HG03571 (cell line): ENCODE data around the gene FAM53A.
"Not testable (repeated sequence)": the region's sequence is repeated elsewhere in the genome, so short reads cannot be mapped to it uniquely, and the experiment has no call there.

Experiments
- ATAC-seq: cut with Tn5 transposase; IDR thresholded peaks from one replicate; pipeline ENCODE4 v1.9.1; 2021; ENCODE audit not compliant: unreplicated experiment

Gene FAM53A

GRCh38 chr4:1640716-1641503 is 43.2 kb downstream of the FAM53A start:
- not testable (repeated sequence) for ATAC-seq

DNA sequence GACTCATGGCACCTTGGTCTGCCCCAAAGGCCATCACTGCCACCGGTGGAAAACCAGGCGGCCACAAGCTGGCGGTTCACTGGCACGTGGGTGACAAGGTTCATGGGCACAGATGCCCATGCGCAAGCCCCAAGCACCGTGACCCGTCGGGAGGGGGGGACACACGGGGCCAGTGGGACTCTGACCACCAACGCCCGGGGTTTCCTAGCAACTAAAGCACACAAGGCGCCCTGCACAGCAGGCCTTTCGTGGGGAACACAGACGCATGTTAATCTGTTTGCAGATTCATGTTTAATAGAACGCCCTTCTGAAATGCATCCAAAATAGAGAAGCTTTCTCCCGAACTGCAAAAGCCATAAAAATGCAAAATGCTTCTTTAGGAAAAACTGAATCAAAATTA is 43.9 kb downstream of the FAM53A start:
- ATAC-seq = no peak

DNA sequence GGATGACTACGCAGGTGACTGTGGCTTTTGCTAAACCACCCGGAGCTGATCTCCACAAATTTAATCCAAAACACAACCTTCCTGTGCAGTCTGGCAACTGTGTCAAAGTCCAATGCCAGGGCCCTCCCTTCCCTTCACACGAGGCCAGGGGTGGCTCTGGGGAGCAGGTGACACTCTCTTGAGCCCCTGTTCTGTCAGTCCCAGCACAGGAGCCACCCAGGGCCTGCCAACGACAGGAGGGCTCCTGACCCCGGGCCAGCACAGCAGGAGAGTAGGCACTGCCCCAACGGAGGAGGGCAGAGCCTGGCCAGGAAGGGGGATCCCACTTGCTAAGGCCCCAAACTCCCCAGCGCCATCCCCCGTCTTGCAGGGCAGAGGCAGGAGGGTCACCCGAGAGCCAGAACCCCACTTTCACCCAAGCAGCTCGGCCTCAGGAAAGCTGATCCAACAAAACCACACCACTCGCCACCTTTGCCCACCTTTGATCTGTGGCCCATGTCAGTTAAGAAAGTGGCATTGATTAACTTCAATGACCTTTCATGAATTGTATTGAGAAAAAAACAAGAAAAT is 44.7 kb downstream of the FAM53A start:
- no peak for ATAC-seq

- ATAC-seq = no peak
Observed at GRCh38 chr4:1638873-1639272, 45.2 kb downstream of the FAM53A start.

GRCh38 chr4:1638272-1638598 is 45.9 kb downstream of the FAM53A start:
- no peak for ATAC-seq

DNA sequence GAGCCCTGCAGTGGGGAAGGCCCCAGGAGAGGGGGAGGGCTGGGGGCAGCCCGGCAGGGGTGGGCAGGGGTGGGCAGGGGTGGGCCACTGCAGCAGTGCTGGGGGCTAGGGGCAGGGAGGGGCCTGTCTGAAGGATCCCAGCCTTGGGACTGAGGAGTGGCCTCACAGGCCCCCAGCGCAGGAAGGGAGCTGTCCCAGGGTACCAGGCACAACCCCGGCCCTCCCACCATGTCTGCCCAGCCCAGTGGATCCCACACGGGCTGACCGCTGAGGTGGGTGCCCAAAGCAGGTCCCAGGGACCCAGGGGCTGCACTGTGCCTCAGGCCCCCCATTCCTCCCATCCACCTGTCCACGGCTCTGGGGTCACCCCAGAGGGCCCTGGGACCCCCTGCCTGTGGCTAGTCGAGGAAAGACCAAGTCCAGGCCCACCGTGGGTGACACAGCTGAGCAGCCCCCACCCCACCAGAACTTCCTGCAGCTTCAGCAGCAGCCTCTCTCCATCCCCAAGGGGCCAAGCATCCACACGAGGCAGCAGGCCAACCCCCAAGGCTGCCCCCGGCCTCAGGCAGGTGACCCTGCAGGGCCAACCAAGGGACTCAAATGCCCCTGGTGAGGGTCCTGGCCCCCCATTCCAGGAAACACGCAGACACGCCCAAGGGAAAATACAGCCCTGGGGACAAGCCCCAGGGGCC is 46.4 kb downstream of the FAM53A start:
- no peak for ATAC-seq

DNA sequence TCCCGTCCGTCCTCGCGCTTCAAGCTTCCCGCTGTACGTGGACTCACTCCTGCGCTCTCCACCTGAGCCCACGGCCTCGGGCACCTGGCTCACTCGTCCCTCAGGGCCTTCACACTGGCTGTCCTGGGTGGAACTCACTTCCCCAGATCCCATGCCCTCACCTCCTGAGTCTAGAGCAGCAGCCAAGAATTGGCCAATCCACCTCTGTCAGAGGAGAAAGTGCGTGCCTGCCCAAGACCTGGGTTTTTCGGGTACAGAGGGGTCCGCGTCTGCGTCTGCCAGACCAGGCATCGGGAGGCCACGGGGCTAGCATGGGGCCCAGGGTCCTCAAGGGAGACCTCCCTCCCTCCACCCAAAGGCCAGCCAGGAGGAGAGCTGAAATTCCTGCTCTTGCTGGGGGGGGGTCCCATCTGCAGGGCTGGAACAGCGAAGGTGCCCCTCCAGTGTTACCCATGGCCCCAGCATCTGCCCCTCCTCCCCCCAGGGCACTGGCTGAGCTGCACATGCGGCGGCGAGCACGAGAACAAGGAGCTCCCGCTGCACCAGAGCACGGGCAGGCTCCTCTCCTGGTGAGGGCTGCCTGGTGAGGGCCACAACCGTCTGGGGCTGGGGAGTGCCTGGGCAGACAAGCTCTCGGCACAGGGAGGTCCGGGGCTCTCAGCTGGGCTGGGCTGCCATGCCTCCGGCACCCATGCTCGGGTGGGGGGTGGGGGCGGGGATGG is 47.5 kb downstream of the FAM53A start:
- no peak for ATAC-seq

- no peak for ATAC-seq
Observed at GRCh38 chr4:1635464-1635863, 48.6 kb downstream of the FAM53A start.

DNA sequence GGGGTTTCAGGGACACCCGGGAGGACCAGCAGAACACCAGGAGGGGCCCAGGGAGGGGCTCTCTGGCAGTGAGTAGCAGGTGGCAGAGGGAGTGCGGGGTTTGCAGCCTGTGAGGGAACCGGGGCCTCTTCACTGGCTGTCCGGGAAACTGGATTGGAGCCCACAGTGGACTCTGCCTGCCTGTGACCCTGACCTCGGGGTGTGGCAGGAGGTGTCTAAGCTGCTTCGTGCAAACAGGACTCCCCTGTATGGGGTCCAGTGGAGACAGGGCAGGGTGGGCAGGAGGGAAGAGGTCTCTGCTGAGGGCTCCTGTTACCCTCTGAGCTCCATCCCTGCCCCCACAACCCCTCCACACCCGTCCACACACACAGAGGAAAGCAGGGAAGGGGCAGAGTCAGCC is 50.1 kb downstream of the FAM53A start:
- ATAC-seq = no peak

DNA sequence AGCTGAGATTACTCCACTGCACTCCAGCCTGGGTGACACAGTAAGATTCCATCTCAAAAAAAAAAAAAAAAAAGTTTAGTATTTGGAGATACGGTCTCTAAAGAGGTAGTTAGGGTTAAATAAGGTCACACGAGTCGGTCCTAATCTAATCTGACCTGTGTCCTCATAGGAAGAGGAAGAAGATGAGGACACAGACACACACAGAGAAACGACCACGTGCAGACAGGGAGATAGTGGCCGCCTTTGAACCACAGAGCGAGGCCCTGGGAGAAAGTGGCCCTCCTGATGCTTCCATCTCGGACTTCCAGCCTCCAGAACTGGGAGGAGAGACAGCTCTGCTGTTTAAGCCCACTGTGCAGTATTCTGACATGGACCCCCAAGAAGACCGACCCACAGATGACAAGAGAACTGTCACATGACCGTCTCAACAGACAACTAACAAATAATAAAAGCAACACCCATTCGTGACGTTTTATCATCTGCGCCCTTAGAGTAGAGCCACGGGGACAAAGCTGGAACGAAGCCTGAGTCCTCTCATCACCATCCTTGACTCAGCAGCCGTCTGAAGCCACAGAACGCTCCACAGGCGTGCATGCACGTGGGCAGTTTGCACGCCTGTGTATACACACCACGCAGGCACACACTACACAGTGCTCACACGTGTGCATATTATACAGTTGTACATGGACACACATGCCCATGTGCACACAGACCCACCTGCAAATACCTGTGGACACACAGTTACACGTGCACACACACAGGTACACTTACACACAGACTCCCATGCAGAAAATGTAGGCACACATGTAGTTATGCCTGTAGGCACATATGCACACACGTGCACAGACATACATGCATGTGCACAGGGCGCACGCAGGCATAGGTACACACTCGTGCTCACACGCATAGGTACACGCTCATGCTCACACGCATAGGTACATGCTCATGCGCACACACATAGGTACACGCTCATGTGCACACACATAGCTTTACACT is 51.7 kb downstream of the FAM53A start:
- ATAC-seq = no peak

DNA sequence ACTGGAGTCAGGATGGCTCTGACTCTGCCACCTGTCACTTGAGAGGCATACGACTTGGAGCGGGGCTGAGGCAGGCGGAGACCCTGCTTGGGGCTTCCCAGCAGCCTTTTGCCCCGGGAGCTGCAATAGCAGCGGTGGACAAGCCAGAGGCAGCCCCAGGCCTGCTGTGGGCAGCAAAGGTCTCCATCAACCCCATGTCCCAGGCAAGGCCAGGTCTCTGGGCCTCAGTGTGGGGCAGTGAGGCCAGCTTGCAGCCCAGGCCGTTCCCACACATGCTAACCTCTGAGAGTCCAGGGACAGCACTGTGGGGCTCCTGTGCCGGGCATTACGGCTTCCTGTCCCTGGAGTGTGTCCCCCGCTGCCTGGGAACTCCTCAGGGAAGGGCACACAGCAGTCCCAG is 53.0 kb downstream of the FAM53A start:
- ATAC-seq = no peak

GRCh38 chr4:1630266-1630665 is 53.8 kb downstream of the FAM53A start:
- ATAC-seq = no peak

- no peak for ATAC-seq
Observed at GRCh38 chr4:1629699-1630083, 54.4 kb downstream of the FAM53A start.

GRCh38 chr4:1628892-1629698 is 55.0 kb downstream of the FAM53A start:
- ATAC-seq = no peak

DNA sequence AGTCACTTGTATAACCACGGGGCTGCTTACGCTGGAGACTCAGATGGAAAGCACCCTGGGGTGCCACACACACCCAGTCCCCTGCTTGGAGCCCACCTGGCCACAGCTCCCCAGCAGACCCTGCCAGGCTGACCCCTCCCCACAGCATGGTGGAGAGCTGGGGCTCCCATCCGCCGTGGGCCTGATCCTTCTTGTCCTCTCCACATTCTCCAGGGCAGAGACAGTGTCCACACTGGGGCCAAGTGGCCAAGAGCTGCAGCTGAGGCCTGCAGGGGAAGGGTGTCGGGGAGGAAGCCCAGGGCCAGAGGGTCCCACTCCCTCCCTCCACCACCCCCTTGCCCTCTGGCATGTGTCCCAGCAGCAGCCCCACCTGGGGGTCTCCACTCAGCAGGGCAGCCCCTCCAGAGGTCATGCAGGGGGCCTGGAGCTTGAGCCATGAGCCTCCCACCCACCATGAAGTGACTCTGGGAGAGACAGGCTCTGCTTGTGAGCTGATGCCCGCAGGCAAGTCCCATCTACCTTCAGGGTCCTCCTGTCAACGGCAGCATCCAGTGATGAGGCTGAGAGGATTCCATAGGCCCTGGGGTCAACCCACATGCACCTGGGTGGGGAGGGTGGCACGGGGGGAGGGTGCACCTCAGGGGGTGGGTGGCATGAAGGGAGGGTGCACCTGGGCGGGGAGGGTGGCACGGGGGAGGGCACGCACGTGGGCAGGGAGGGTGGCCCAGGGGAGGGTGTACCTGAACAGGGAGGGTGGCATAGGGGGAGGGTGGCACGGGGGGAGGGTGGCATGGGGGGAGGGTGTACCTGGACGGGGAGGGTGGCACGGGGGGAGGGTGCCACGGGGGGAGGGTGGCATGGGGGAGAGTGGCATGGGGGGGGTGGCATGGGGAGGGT is 56.4 kb downstream of the FAM53A start:
- no peak for ATAC-seq

DNA sequence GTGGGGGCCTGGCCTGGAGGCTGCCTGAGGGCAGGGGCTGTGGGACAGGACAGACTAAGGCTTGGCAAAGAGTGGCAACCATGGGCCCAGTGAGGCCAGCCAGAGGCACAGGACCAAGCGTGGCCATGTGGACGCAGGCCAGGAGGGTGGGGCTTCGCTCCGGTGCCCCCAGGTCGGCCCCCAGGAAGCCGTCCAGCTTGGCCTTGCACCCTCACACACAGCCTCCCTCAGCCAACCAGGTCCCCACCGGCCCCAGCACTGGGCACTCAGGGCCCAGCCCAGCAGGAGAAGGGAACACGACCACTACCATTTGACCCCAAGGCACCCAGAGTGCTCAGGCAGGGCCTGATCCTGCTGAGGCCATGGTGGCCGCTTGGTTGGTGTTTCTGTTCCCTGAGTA is 57.2 kb downstream of the FAM53A start:
- no peak for ATAC-seq

DNA sequence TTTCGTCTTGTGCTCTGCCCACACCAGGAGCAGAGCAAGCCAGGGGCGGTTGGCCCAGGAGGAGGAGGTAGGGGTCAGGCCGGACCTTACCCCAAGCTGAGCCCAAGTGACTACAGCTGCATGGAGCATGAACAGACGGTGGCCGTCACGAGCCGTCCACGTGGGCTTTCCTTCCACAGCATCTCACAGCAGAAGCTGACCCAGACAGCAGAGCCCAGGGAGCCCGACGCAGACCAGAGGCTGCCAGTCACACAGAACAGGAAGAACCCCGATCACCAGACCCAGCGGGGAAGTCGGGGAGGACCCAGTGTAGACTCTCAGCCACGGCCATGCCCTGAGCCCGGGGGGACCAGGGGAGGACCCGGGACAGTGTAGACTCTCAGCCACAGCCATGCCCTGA is 58.0 kb downstream of the FAM53A start:
- ATAC-seq = no peak

DNA sequence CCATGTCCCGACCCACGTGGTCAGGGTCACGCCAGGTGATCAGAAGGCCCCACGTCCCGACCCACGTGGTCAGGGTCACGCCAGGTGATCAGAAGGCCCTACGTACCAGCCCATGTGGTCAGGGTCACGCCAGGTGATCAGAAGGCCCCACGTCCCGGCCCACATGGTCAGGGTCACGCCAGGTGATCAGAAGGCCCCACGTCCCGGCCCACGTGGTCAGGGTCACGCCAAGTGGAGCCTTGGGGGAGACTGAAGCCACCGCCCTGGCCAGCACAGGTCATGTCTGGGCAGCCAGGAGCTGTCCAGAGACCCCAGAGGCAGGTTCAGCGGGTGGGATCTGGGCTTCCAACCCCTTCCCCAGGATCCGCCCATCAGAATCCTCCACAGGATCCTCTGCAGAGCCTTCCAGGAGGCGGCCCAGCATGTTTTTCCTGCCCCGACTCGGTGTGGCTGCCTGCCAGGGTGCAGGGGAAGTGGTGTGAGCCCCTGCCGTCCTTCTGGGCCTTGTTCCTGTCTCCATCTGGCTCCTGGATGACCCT is 58.4 kb downstream of the FAM53A start:
- no peak for ATAC-seq

DNA sequence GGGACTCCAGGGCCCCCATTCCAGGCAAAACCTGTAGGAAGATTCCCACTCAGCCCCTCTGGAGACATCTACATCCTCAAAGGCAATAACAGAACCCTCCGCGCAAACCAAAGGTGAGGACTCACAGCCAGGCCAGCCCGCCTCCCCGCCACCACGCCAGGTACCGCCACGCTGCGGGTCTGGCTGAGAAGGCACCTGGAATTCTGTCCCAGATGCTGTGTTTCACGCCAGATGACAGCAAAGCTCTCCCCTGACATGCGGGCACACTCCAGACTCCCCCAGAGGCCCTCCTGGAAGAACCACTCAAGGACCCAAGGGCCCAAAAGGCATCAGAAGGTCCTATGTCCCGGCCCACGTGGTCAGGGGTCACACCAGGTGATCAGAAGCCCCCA is 59.6 kb downstream of the FAM53A start:
- no peak for ATAC-seq
